Hepatocyte (in vitro differentiated cells): Measurements from ENCODE around the gene KCNJ15.

Experiments used
- EZH2 ChIP-seq: fragments of 200-600 bp; sonication (generic); IDR thresholded peaks from 2 replicates; pipeline ENCODE4 v1.6.1; 2016; ENCODE audit warnings: antibody characterized with exemption, mild to moderate bottlenecking, borderline replicate concordance
- EZH2phosphoT487 ChIP-seq: fragments of 200-600 bp; sonication (generic); IDR thresholded peaks from one replicate; pipeline ENCODE4 v1.6.1; 2018; ENCODE audit warnings: antibody characterized with exemption, mild to moderate bottlenecking, low read depth, moderate library complexity; ENCODE audit not compliant: unreplicated experiment, severe bottlenecking
- TF ChIP-seq, protein P1 (sequence below): fragments of 200-600 bp; sonication (generic); IDR thresholded peaks from 2 replicates; pipeline ENCODE4 v1.5.1; 2016; ENCODE audit warnings: antibody characterized with exemption, mild to moderate bottlenecking; ENCODE audit not compliant: poor library complexity

DNA sequence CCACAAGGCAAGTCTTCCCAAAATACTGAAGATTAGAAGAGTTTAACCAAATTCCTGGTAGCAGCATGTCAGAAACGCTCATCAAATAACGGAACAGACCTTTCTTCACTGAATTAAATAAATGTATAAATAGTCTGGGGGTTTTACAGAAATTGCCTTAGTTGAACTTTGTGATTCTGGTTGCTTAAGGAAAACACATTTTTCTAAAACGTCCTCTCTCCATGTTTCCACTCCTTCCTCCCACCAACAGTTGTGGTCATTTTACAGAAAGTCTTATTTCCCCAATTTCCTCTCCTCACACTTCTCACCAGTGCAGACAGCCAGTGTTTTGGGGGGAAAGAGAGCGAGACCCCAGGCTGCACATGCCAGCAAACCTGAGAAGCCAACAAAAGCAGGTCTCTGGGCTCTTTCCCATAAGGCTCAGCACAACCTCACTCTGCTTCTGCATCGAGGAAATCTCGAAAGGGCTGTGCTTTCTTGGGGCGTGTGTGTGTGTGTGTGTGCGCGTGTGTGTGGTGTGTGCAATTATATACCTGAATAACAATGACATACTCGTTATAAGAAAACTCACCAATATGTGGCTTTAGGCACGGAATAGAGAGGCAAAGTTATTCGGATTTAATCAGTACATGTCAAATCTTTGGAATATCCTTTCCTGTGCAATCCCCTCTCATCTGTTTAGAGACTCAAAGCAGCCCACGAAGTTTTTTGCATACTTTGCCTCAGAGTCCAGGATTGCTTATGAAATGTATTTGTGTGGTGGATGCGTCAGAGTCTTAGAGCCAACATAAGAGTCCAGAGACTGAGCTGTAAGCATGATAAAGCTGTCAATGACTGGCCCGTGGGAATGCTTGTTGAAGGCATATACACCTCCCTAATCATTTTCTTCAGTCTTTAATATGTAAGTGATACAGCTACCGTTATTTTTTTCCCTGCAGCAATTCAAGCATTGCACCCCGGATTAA lies 2.0 kb downstream of the KCNJ15 start:
- TF ChIP-seq, protein P1, sequence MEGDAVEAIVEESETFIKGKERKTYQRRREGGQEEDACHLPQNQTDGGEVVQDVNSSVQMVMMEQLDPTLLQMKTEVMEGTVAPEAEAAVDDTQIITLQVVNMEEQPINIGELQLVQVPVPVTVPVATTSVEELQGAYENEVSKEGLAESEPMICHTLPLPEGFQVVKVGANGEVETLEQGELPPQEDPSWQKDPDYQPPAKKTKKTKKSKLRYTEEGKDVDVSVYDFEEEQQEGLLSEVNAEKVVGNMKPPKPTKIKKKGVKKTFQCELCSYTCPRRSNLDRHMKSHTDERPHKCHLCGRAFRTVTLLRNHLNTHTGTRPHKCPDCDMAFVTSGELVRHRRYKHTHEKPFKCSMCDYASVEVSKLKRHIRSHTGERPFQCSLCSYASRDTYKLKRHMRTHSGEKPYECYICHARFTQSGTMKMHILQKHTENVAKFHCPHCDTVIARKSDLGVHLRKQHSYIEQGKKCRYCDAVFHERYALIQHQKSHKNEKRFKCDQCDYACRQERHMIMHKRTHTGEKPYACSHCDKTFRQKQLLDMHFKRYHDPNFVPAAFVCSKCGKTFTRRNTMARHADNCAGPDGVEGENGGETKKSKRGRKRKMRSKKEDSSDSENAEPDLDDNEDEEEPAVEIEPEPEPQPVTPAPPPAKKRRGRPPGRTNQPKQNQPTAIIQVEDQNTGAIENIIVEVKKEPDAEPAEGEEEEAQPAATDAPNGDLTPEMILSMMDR = no peak
- TF ChIP-seq EZH2phosphoT487 = no peak
- no peak for TF ChIP-seq EZH2
